Neural progenitor cell (in vitro differentiated cells): ENCODE results near the gene MRPS18B. TPM values are rescaled to one million over a fixed set of nuclear protein-coding genes. Genes with fewer than 3 reads are reported as not detected.

Experiments
- DNase-seq: peaks from one replicate; pipeline ENCODE4 v3.0.0-alpha.2; 2016; ENCODE audit warnings: low spot score
- H2AFZ ChIP-seq: fragments of 200-600 bp; sonication (generic); replicated peaks from 2 replicates; pipeline ENCODE4 v1.6.1; 2016; ENCODE audit warnings: antibody characterized with exemption
- H3F3A ChIP-seq: fragments of 200-600 bp; sonication (generic); 2 replicates; pipeline ENCODE4 v1.6.1; 2016; ENCODE audit warnings: antibody characterized with exemption, low read depth
- H3K27ac ChIP-seq: fragments of 200-600 bp; sonication (generic); 2 replicates; pipeline ENCODE4 v1.5.1; 2016; ENCODE audit warnings: mild to moderate bottlenecking
- H3K27me3 ChIP-seq: fragments of 200-600 bp; sonication (generic); 2 replicates; pipeline ENCODE4 v1.6.1; 2016; ENCODE audit warnings: mild to moderate bottlenecking, moderate library complexity
- H3K36me3 ChIP-seq: fragments of 200-600 bp; sonication (generic); 2 replicates; pipeline ENCODE4 v1.5.1; 2016
- H3K4me1 ChIP-seq: fragments of 200-600 bp; sonication (generic); 2 replicates; pipeline ENCODE4 v1.6.1; 2016; ENCODE audit warnings: mixed run types
- H3K4me2 ChIP-seq: fragments of 200-600 bp; sonication (generic); 2 replicates; pipeline ENCODE4 v1.6.1; 2016
- H3K4me3 ChIP-seq: fragments of 200-600 bp; sonication (generic); 2 replicates; pipeline ENCODE4 v1.5.1; 2016
- H3K79me2 ChIP-seq: fragments of 200-600 bp; sonication (generic); 2 replicates; pipeline ENCODE4 v1.6.1; 2016; ENCODE audit warnings: low read depth
- H3K9ac ChIP-seq: fragments of 200-600 bp; sonication (generic); 2 replicates; pipeline ENCODE4 v1.6.1; 2016
- H3K9me3 ChIP-seq: fragments of 200-600 bp; sonication (generic); 2 replicates; pipeline ENCODE4 v1.5.1; 2016; ENCODE audit warnings: low read depth
- H4K20me1 ChIP-seq: fragments of 200-600 bp; sonication (generic); 2 replicates; pipeline ENCODE4 v1.6.1; 2016; ENCODE audit warnings: low read depth
- H3K27ac Mint-ChIP-seq: 3 replicates; pipeline ENCODE4 v1.8.0; 2021; ENCODE audit warnings: mixed read lengths
- H3K27me3 Mint-ChIP-seq: 2 replicates; pipeline ENCODE4 v1.8.0; 2022; ENCODE audit warnings: low read depth, mild to moderate bottlenecking, inconsistent platforms, moderate library complexity, mixed read lengths; ENCODE audit not compliant: insufficient read depth
- H3K36me3 Mint-ChIP-seq: 3 replicates; pipeline ENCODE4 v1.8.0; 2021; ENCODE audit warnings: mixed read lengths
- H3K4me1 Mint-ChIP-seq: 3 replicates; pipeline ENCODE4 v1.8.0; 2021; ENCODE audit warnings: mixed read lengths
- H3K4me3 Mint-ChIP-seq: 3 replicates; pipeline ENCODE4 v1.8.0; 2021; ENCODE audit warnings: mild to moderate bottlenecking, moderate library complexity, mixed read lengths
- H3K9me3 Mint-ChIP-seq: 3 replicates; pipeline ENCODE4 v1.8.0; 2020; ENCODE audit warnings: mixed read lengths
- CTCF ChIP-seq: fragments of 200-600 bp; sonication (generic); IDR thresholded peaks from 2 replicates; pipeline ENCODE4 v1.5.1; 2017; ENCODE audit warnings: antibody characterized with exemption, mild to moderate bottlenecking
- EZH2 ChIP-seq: fragments of 200-600 bp; sonication (generic); IDR thresholded peaks from 2 replicates; pipeline ENCODE4 v1.6.1; 2017; ENCODE audit warnings: antibody characterized with exemption, mild to moderate bottlenecking, moderate library complexity
- EZH2phosphoT487 ChIP-seq: fragments of 200-600 bp; sonication (generic); IDR thresholded peaks from 2 replicates; pipeline ENCODE4 v1.6.1; 2017; ENCODE audit warnings: antibody characterized with exemption
- total RNA-seq: library from RNA; depleted of rRNA; stranded (reverse); fragments of >200 nt; gene quantifications from 2 replicates; pipeline ENCODE4 v1.2.3, GENCODE V29; 2015; ENCODE audit warnings: low replicate concordance

Gene MRPS18B
- total RNA-seq, 1 donor from 2014 or later = 18.5 TPM

GRCh38 chr6:30614044-30614842, 3.4 kb upstream of the MRPS18B start:
- Histone ChIP-seq H4K20me1 (peaks cover 59% of the 10 kb centered on the region), H3K9me3 (no peaks in the 10 kb centered on the region), H3F3A (peaks cover 50% of the 10 kb centered on the region), H2AFZ (no peak overlapping the region), H3K27me3 (no peaks in the 10 kb centered on the region), H3K79me2 (peaks cover 93% of the 10 kb centered on the region), H3K27ac (peak overlapping the region; percentile 100), H3K9ac (peak overlapping the region; percentile 99), H3K4me2 (peak overlapping the region; percentile 97), H3K4me3 (peak overlapping the region; percentile 77), H3K36me3 (peaks cover 16% of the 10 kb centered on the region), H3K4me1 (peaks cover 23% of the 10 kb centered on the region)
- peak; percentile 11 for DNase-seq
- no peak for TF ChIP-seq EZH2phosphoT487
- TF ChIP-seq EZH2 = no peak
- TF ChIP-seq CTCF = no peak
- Mint-ChIP-seq H3K27ac (peak overlapping the region; percentile 65), H3K9me3 (peaks cover 7% of the 10 kb centered on the region), H3K27me3 (peaks cover 28% of the 10 kb centered on the region), H3K4me1 (peaks cover 58% of the 10 kb centered on the region), H3K4me3 (peak overlapping the region; percentile 96), H3K36me3 (peaks cover 32% of the 10 kb centered on the region)

GRCh38 chr6:30614843-30615218, 2.8 kb upstream of the MRPS18B start:
- peaks cover 10% of the 10 kb centered on the region for H3K36me3 ChIP-seq
- Mint-ChIP-seq H3K36me3 (peaks cover 27% of the 10 kb centered on the region), H3K9me3 (peaks cover 7% of the 10 kb centered on the region), H3K27me3 (peaks cover 27% of the 10 kb centered on the region), H3K4me1 (peaks cover 58% of the 10 kb centered on the region), H3K27ac (peak overlapping the region; percentile 98), H3K4me3 (peak overlapping the region; percentile 96)
- peaks cover 23% of the 10 kb centered on the region for H3K4me1 ChIP-seq
- H3K4me3 ChIP-seq = peak overlapping the region; percentile 77
- no peaks in the 10 kb centered on the region for H3K27me3 ChIP-seq
- peaks cover 92% of the 10 kb centered on the region for H3K79me2 ChIP-seq
- H2AFZ ChIP-seq = no peak overlapping the region
- DNase-seq = peak; percentile 96
- peak overlapping the region; percentile 100 for H3K27ac ChIP-seq
- H3K9me3 ChIP-seq = no peaks in the 10 kb centered on the region
- peaks cover 50% of the 10 kb centered on the region for H3F3A ChIP-seq
- H3K4me2 ChIP-seq = peak overlapping the region; percentile 97
- H4K20me1 ChIP-seq = peaks cover 53% of the 10 kb centered on the region
- H3K9ac ChIP-seq = peak overlapping the region; percentile 99
- no peak for TF ChIP-seq CTCF
- TF ChIP-seq EZH2phosphoT487 = no peak
- TF ChIP-seq EZH2 = no peak

DNA sequence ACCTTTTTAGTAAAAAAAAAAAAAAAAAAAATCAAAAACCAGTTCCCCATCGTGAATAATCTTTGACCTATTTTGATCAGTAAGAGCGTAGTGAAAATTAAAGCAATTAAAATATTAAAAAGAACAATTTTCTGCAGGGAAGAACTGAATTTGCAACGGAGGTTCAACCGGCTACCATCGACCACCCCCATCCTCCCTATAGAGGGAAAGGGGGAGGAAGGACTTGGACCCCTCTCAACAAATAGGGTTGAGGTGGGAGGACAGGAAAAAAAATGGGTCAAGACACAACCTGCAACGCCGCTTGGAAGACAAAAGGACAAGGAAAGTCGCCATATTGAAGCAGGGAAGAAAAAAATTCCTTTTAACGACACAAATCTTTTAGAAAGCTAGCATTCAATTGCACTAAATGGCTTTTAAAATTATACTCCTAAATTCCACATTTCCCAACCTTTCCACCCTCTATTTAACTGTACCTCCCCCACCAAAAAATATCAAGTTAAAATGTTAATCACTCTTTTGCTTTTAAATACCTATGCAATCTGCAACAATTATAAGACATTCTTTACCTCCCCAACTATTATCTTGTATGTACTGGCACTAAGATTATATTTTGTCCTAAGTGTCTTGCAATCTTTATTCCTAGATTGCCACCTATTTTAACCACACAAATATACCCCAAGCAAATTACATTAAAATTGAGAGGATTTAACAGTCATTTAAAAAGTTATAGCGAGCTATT, 2.3 kb upstream of the MRPS18B start:
- H3K4me1 Mint-ChIP-seq = peaks cover 53% of the 10 kb centered on the region

More for the DNA sequence above, 2.3 kb upstream of the MRPS18B start:
- Histone ChIP-seq H3K4me1 (peaks cover 23% of the 10 kb centered on the region), H2AFZ (no peak overlapping the region), H3K27me3 (no peaks in the 10 kb centered on the region), H3K27ac (peak overlapping the region; percentile 100), H3K4me2 (peak overlapping the region; percentile 97), H4K20me1 (peaks cover 47% of the 10 kb centered on the region), H3K4me3 (peak overlapping the region; percentile 77), H3K36me3 (peaks cover 10% of the 10 kb centered on the region), H3K9ac (peak overlapping the region; percentile 99), H3F3A (peaks cover 50% of the 10 kb centered on the region), H3K79me2 (peaks cover 87% of the 10 kb centered on the region), H3K9me3 (no peaks in the 10 kb centered on the region)
- DNase-seq = peak; percentile 76
- Mint-ChIP-seq H3K27me3 (peaks cover 27% of the 10 kb centered on the region), H3K4me3 (peak overlapping the region; percentile 96), H3K9me3 (peaks cover 7% of the 10 kb centered on the region), H3K27ac (peak overlapping the region; percentile 98), H3K36me3 (peaks cover 27% of the 10 kb centered on the region)
- TF ChIP-seq EZH2 (no peak), EZH2phosphoT487 (no peak), CTCF (no peak)
